Ishikawa (cell line): Measurements from ENCODE around the gene STXBP1.

Experiments used
- CEBPB ChIP-seq: IDR thresholded peaks from 2 replicates; pipeline ENCODE4 v1.6.1; 2012
- CREB1 ChIP-seq: IDR thresholded peaks from 2 replicates; pipeline ENCODE4 v1.6.1; 2012; ENCODE audit warnings: low read depth
- EGR1 ChIP-seq: IDR thresholded peaks from 2 replicates; pipeline ENCODE4 v1.6.1; 2012
- EP300 ChIP-seq: IDR thresholded peaks from 2 replicates; pipeline ENCODE4 v1.6.1; 2012; ENCODE audit warnings: borderline replicate concordance
- FOXM1 ChIP-seq: IDR thresholded peaks from 2 replicates; pipeline ENCODE4 v1.6.1; 2012; ENCODE audit warnings: low read depth, borderline replicate concordance
- NFIC ChIP-seq: IDR thresholded peaks from 2 replicates; pipeline ENCODE4 v1.6.1; 2012
- RAD21 ChIP-seq: IDR thresholded peaks from 2 replicates; pipeline ENCODE4 v1.6.1; 2012; ENCODE audit warnings: low read depth
- TAF1 ChIP-seq: IDR thresholded peaks from 2 replicates; pipeline ENCODE4 v1.6.1; 2012; ENCODE audit warnings: low read depth, mild to moderate bottlenecking
- TCF12 ChIP-seq: IDR thresholded peaks from 2 replicates; pipeline ENCODE4 v1.6.1; 2012; ENCODE audit warnings: low read depth
- TEAD4 ChIP-seq: IDR thresholded peaks from 2 replicates; pipeline ENCODE4 v1.6.1; 2012
- YY1 ChIP-seq: IDR thresholded peaks from 2 replicates; pipeline ENCODE4 v1.6.1; 2012; ENCODE audit warnings: low read depth
- ZBTB7A ChIP-seq: IDR thresholded peaks from 2 replicates; pipeline ENCODE4 v1.6.1; 2012; ENCODE audit warnings: low read depth
- TF ChIP-seq, protein P1 (sequence below): IDR thresholded peaks from 2 replicates; pipeline ENCODE4 v1.6.1; 2012
- TF ChIP-seq, protein P2 (sequence below): IDR thresholded peaks from 2 replicates; pipeline ENCODE4 v1.6.1; 2012
- TF ChIP-seq, protein P3 (sequence below): IDR thresholded peaks from 2 replicates; pipeline ENCODE4 v1.6.1; 2012; ENCODE audit warnings: low read depth, mild to moderate bottlenecking

The STXBP1 gene

DNA sequence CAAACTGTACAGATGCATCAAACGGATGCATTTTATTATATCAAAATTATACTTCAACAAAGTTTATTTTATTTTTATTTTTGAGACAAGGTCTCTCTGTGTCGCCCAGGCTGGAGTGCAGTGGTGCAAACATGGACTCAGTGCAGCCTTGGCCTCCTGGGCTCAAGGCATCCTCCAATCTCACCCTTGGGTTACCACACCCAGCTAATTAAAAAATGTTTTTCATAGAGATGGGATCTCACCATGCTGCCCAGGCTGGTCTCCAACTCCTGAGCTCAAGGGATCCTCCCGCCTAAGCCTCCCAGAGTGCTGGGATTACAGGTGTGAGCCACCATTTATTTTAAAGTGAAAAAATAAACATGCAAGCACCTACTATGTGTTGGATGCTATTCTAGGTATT lies 40.1 kb upstream of the STXBP1 start:
- no peak for TF ChIP-seq EP300
- no peak for TF ChIP-seq RAD21
- no peak for TF ChIP-seq FOXM1
- TF ChIP-seq ZBTB7A = no peak
- TF ChIP-seq, protein P1, sequence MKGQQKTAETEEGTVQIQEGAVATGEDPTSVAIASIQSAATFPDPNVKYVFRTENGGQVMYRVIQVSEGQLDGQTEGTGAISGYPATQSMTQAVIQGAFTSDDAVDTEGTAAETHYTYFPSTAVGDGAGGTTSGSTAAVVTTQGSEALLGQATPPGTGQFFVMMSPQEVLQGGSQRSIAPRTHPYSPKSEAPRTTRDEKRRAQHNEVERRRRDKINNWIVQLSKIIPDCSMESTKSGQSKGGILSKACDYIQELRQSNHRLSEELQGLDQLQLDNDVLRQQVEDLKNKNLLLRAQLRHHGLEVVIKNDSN = no peak
- no peak for TF ChIP-seq CREB1
- TF ChIP-seq TAF1 = no peak
- TF ChIP-seq, protein P2, sequence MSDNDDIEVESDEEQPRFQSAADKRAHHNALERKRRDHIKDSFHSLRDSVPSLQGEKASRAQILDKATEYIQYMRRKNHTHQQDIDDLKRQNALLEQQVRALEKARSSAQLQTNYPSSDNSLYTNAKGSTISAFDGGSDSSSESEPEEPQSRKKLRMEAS = no peak
- TF ChIP-seq EGR1 = no peak
- TF ChIP-seq TCF12 = no peak
- no peak for TF ChIP-seq CEBPB
- no peak for TF ChIP-seq NFIC
- TF ChIP-seq, protein P3, sequence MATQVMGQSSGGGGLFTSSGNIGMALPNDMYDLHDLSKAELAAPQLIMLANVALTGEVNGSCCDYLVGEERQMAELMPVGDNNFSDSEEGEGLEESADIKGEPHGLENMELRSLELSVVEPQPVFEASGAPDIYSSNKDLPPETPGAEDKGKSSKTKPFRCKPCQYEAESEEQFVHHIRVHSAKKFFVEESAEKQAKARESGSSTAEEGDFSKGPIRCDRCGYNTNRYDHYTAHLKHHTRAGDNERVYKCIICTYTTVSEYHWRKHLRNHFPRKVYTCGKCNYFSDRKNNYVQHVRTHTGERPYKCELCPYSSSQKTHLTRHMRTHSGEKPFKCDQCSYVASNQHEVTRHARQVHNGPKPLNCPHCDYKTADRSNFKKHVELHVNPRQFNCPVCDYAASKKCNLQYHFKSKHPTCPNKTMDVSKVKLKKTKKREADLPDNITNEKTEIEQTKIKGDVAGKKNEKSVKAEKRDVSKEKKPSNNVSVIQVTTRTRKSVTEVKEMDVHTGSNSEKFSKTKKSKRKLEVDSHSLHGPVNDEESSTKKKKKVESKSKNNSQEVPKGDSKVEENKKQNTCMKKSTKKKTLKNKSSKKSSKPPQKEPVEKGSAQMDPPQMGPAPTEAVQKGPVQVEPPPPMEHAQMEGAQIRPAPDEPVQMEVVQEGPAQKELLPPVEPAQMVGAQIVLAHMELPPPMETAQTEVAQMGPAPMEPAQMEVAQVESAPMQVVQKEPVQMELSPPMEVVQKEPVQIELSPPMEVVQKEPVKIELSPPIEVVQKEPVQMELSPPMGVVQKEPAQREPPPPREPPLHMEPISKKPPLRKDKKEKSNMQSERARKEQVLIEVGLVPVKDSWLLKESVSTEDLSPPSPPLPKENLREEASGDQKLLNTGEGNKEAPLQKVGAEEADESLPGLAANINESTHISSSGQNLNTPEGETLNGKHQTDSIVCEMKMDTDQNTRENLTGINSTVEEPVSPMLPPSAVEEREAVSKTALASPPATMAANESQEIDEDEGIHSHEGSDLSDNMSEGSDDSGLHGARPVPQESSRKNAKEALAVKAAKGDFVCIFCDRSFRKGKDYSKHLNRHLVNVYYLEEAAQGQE = no peak
- TF ChIP-seq TEAD4 = no peak
- no peak for TF ChIP-seq YY1

DNA sequence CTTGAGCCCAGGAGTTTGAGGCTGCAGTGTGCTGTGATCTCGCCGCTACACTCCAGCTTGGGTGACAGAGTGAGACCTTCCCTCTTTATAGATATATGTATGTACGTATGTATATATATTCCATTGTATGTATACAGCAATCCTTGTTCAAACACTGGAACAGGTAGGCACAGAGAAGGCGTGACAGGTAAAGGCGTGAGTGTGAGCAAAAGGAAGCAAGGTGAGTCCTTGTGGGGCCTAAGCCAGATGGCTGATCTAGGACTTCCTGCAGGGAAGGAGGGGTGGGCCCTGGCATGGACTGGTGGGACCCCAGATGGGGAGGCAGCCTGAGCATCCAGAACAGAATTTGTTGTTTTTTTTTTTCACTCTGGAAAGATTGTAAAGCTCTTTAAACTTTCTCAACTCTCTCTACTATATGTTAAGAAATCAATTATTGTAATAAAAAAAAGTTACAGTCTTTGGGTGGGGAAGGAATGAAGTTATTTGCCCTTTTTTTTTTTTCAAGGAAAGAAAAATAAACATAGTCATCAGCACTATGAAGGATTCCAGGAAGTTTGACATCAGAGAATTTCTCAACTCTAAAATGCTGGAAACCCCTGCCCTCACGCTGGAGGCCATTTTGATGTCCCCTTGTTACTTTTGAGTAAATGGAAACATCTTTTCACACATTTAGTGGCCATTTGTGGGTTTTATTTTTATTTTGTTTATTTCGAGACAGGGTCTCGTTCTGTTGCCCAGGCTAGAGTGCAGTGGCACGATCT lies 38.9 kb upstream of the STXBP1 start:
- no peak for TF ChIP-seq CREB1
- no peak for TF ChIP-seq TCF12
- TF ChIP-seq CEBPB = no peak
- TF ChIP-seq ZBTB7A = 0 out of 2 replicates have a peak, but pooled peaks have one; percentile 33

DNA sequence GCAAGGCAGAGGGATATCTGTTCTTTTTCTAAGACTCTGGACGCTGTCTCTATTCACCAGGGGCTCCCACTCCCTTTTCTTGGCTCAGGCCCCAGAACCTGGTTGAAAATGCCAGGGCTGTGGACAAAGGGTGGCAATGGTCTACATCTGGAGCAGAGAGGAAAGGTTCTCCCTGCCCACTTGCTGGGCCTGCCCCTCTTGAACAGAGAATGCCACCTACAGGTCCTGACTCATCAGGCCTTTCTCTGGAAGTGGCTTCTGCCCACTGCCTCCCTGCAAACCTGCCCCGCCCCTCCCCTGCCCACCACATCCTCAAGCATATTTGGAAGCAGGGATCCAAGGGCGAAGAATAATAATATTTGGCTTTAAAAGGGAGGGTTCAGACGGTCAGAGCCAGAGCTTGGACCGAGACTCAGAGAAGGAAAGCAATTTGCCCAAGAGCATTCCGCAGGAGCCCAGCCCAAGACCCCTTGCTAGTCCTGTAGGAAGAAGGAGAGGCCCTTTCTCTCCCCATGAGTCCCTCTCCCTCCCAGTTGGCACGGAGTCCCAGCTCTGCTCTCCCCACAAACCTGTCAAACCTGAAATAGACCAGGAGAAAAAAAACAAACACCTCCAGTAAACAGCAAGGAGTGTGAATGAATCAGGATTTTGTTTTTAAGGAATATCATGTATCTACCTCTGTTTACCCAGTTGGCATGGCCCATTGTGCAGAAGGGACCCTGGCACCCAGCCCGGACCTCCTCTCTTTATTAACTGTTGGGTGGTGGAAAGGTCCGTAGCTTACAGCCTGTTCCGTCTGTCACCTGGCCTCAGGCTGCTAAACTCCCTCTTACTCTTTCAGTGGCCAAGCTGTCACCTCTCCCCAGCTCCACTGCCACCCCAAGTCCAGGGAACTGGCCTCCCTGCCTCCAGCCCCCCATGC lies 37.7 kb upstream of the STXBP1 start:
- TF ChIP-seq, protein P2 = peak; percentile 49
- TF ChIP-seq EGR1 = no peak; the same call in 1 of the 2 replicates
- 0 out of 2 replicates have a peak, but pooled peaks have one; percentile 24 for TF ChIP-seq CEBPB
- TF ChIP-seq CREB1 = no peak
- TF ChIP-seq YY1 = no peak
- peak; percentile 87 for TF ChIP-seq FOXM1
- TF ChIP-seq, protein P1 = no peak; the same call in 1 of the 2 replicates
- TF ChIP-seq TCF12 = peak; percentile 93
- TF ChIP-seq RAD21 = peak; percentile 32; the same call in 1 of the 2 replicates
- peak; percentile 82 for TF ChIP-seq EP300
- TF ChIP-seq TEAD4 = peak; percentile 65; the same call in 1 of the 2 replicates
- TF ChIP-seq ZBTB7A = peak; percentile 70; the same call in 1 of the 2 replicates
- no peak for TF ChIP-seq TAF1
- TF ChIP-seq, protein P3 = no peak; the same call in 1 of the 2 replicates
- TF ChIP-seq NFIC = peak; percentile 98

DNA sequence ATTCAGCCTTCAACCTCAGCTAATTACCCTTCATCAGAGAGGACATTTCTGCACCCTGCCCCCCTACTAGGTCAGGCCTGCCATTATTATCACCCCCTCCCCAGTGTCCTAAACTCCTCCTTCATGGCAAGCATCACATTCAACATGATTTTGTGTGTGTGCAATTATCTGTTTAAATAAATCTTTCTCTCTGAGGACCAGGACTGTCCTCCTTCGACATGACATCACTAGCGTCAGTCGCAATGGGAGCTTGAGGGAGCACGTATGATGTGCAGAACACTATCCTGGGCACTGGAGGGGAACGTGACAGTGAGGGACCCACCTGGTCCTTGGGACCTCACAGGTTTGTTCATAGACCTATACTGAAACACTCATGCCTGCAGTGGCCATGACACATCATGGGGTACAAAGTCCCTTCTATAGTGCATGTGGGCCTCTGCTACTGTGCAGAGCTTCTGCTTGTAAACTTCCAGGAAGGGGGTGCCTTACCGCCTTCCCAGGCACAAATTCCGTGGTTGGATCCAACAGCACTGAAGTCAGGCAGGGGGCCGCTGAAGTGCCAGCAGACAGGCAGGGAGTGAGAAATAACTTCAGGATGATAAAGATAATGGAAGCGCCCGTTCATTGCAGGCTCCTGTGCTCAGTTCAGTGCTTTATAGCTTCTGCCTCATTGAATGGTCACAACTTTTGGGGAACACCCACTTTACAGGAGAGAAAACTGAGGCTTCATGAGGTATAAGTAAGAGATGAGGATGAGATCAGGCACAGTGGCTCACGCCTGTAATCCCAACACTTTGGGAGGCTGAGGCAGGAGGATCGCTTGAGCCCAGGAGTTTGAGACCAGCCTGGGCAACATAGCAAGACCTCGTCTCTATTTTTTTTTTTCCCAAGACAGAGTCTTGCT lies 36.0 kb upstream of the STXBP1 start:
- no peak for TF ChIP-seq ZBTB7A
- TF ChIP-seq, protein P2 = no peak
- TF ChIP-seq EP300 = no peak
